Neuronal stem cell (in vitro differentiated cells): ENCODE results near the gene GOLGA1.
A peak's percentile ranks its signal among the peaks of the same experiment; 100 is the strongest.

Experiments used
- DNase-seq: peaks from one replicate; pipeline ENCODE4 v3.0.0-alpha.2; 2013; ENCODE audit warnings: low spot score
- H2AFZ ChIP-seq: one replicate; pipeline ENCODE4 v1.6.1; 2013; ENCODE audit warnings: mild to moderate bottlenecking, low read length, inconsistent platforms
- H2AK5ac ChIP-seq: 2 replicates; pipeline ENCODE4 v1.6.1; 2013; ENCODE audit warnings: low read depth, mild to moderate bottlenecking, inconsistent platforms, low read length, moderate library complexity, mixed read lengths
- H2BK120ac ChIP-seq: 2 replicates; pipeline ENCODE4 v1.6.1; 2013; ENCODE audit warnings: low read depth, mild to moderate bottlenecking, inconsistent platforms, low read length, moderate library complexity, mixed read lengths
- H2BK12ac ChIP-seq: one replicate; pipeline ENCODE4 v1.6.1; 2013; ENCODE audit warnings: low read length, inconsistent platforms
- H2BK15ac ChIP-seq: 2 replicates; pipeline ENCODE4 v1.6.1; 2013; ENCODE audit warnings: mild to moderate bottlenecking, low read length, inconsistent platforms, mixed read lengths
- H2BK5ac ChIP-seq: one replicate; pipeline ENCODE4 v1.6.1; 2013; ENCODE audit warnings: inconsistent platforms, mild to moderate bottlenecking, low read length, moderate library complexity
- H3K14ac ChIP-seq: one replicate; pipeline ENCODE4 v1.6.1; 2013; ENCODE audit warnings: low read length, inconsistent platforms
- H3K18ac ChIP-seq: 2 replicates; pipeline ENCODE4 v1.6.1; 2013; ENCODE audit warnings: low read length, inconsistent platforms
- H3K23ac ChIP-seq: 2 replicates; pipeline ENCODE4 v1.6.1; 2013; ENCODE audit warnings: low read depth, mild to moderate bottlenecking, mixed read lengths, low read length, inconsistent platforms; ENCODE audit not compliant: poor library complexity
- H3K27ac ChIP-seq: replicated peaks from 3 replicates; pipeline ENCODE4 v1.5.1; 2013; ENCODE audit warnings: low read length, inconsistent platforms
- H3K27me3 ChIP-seq, 3 experiments: 2 replicates each; pipeline ENCODE4 v1.6.1; 2013; ENCODE audit warnings: low read length in 3 of 3, mild to moderate bottlenecking in 2 of 3, inconsistent platforms in 1 of 3, low read depth in 1 of 3, mixed read lengths in 1 of 3, moderate library complexity in 1 of 3; ENCODE audit not compliant: control insufficient read depth in 3 of 3, insufficient read depth in 3 of 3
- H3K36me3 ChIP-seq, 2 donors: replicated peaks in 1 of 2; 2 replicates each; pipeline ENCODE4 v1.6.1; 2013; ENCODE audit warnings: low read length in 2 of 2; ENCODE audit not compliant: control insufficient read depth in 2 of 2, insufficient read depth in 2 of 2
- H3K4ac ChIP-seq: 2 replicates; pipeline ENCODE4 v1.6.1; 2013; ENCODE audit warnings: inconsistent platforms, mild to moderate bottlenecking, low read length, moderate library complexity
- H3K4me1 ChIP-seq, 2 donors: 1 replicate in 1 of 2; 2 replicates in 1 of 2; pipeline ENCODE4 v1.6.1; 2013; ENCODE audit warnings: low read length in 2 of 2, low read depth in 1 of 2; ENCODE audit not compliant: control insufficient read depth in 2 of 2, insufficient read depth in 1 of 2
- H3K4me2 ChIP-seq: one replicate; pipeline ENCODE4 v1.6.1; 2013; ENCODE audit warnings: mild to moderate bottlenecking, low read length, inconsistent platforms; ENCODE audit not compliant: insufficient read depth, poor library complexity, severe bottlenecking
- H3K4me3 ChIP-seq, 2 donors: 2 replicates each; pipeline ENCODE4 v1.5.1; 2013; ENCODE audit warnings: low read length in 2 of 2, mild to moderate bottlenecking in 2 of 2, inconsistent platforms in 1 of 2, moderate library complexity in 1 of 2
- H3K79me1 ChIP-seq: one replicate; pipeline ENCODE4 v1.6.1; 2013; ENCODE audit warnings: low read depth, mild to moderate bottlenecking, inconsistent platforms, low read length, moderate library complexity
- H3K9ac ChIP-seq: one replicate; pipeline ENCODE4 v1.6.1; 2013; ENCODE audit warnings: mild to moderate bottlenecking, low read depth, low read length, inconsistent platforms; ENCODE audit not compliant: poor library complexity
- H3K9me3 ChIP-seq, 2 donors: replicated peaks in 1 of 2; 2 replicates each; pipeline versions ENCODE3 to v1.6.1; 2013; ENCODE audit warnings: low read length in 2 of 2, mild to moderate bottlenecking in 2 of 2, inconsistent platforms in 1 of 2, low read depth in 1 of 2, mixed read lengths in 1 of 2, moderate library complexity in 1 of 2; ENCODE audit not compliant: control insufficient read depth in 2 of 2, insufficient read depth in 1 of 2
- H4K8ac ChIP-seq: one replicate; pipeline ENCODE4 v1.6.1; 2013; ENCODE audit warnings: low read depth, mild to moderate bottlenecking, inconsistent platforms, low read length, moderate library complexity
- H4K91ac ChIP-seq: one replicate; pipeline ENCODE4 v1.6.1; 2013; ENCODE audit warnings: low read length, low read depth, mild to moderate bottlenecking, inconsistent platforms; ENCODE audit not compliant: poor library complexity
- WGBS, 2 donors: extraction: QIAGEN DNeasy Blood & Tissue Kit; methylation state at CpG; one replicate each; pipeline ENCODE4 v1.1.7; 2013; ENCODE audit warnings: missing lambda C conversion rate in 2 of 2, mixed read lengths in 1 of 2; ENCODE audit not compliant: insufficient read length in 2 of 2, insufficient replicate concordance in 1 of 2; ENCODE audit errors: extremely low coverage in 2 of 2; 5-methylcytosine and 5-hydroxymethylcytosine counted together

Gene GOLGA1

DNA sequence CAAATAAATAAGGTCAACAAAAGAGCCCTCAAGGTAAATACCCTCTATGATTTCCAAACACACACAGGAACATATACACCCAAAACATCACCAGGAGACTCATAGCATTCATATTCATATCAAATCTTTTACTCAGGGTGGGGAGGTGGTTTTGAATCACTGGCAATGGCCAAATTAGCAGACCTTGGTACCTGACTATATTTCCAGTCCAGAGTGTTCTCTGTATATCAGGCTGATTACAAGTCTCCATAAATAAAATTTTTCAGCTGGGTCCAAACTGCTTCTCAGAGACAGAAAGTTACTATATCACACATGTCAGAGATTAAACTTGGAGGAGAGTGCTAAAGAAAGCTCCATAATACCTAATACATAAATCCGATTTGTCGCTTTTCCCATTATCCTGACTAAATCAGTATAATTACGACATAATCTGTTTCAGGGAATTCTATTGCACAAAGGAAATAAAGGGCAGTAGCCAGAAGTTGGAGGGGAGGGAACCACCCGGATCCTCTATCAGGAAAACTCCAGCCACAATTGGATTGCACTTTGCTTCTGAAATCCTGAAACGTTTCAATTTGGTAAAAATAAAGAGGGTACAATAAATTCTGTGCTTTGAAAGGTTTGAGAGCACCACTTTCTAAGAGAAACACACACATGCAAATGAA, 7.0 kb upstream of the GOLGA1 start:
- Histone ChIP-seq H3K4me3 (no peak overlapping the region), H3K4me1 (no peaks in the 10 kb centered on the region), H2BK120ac (no peak overlapping the region), H3K79me1 (no peaks in the 10 kb centered on the region), H2AFZ (no peak overlapping the region), H3K9me3 (no peaks in the 10 kb centered on the region), H3K27ac (no peak overlapping the region), H3K4ac (no peak overlapping the region), H2BK12ac (no peak overlapping the region), H3K18ac (no peak overlapping the region), H4K91ac (no peak overlapping the region), H3K4me2 (no peak overlapping the region), H3K27me3 (no peaks in the 10 kb centered on the region), H3K23ac (no peak overlapping the region), H2BK5ac (no peak overlapping the region), H4K8ac (no peak overlapping the region), H3K9ac (no peak overlapping the region), H2BK15ac (no peak overlapping the region), H2AK5ac (no peak overlapping the region), H3K36me3 (peaks cover 0 to 10% of the 10 kb centered on the region in 2 donors), H3K14ac (no peak overlapping the region)
- DNase-seq = no peak
- whole genome bisulfite sequencing, 2 donors = no CpG with 5 or more reads among the region's 5 CpGs

DNA sequence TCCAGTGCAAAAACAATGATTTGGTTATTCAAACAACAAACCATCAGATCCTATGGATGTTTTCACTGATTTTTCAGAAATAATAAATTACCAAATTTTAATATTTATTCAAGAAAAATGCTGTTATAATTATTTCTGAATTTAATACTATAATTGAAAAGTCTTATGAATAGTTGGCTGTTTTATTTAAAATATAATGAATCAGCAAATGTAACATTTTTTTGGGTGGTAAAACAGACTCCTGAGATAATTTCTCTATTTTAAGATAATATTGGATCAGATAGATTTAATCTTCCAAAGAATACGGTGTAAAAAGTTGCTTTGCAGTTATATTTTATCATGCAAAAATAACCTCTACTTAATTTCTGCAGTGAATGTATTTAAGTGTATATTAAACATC, 5.3 kb upstream of the GOLGA1 start:
- Histone ChIP-seq H3K4me3 (no peak overlapping the region), H2BK5ac (no peak overlapping the region), H3K27me3 (no peaks in the 10 kb centered on the region), H2BK15ac (no peak overlapping the region), H3K4ac (no peak overlapping the region), H3K14ac (no peak overlapping the region), H3K9me3 (no peaks in the 10 kb centered on the region), H3K18ac (no peak overlapping the region), H3K4me2 (no peak overlapping the region), H4K91ac (no peak overlapping the region), H3K23ac (no peak overlapping the region), H2AK5ac (no peak overlapping the region), H3K36me3 (no peaks in the 10 kb centered on the region), H3K9ac (no peak overlapping the region), H4K8ac (no peak overlapping the region), H3K27ac (no peak overlapping the region), H3K79me1 (no peaks in the 10 kb centered on the region), H3K4me1 (peaks cover 0 to 2% of the 10 kb centered on the region in 2 donors), H2BK12ac (no peak overlapping the region), H2BK120ac (no peak overlapping the region), H2AFZ (no peak overlapping the region)
- DNase-seq = no peak
- WGBS, 2 donors = no CpG with 5 or more reads among the region's 1 CpG

DNA sequence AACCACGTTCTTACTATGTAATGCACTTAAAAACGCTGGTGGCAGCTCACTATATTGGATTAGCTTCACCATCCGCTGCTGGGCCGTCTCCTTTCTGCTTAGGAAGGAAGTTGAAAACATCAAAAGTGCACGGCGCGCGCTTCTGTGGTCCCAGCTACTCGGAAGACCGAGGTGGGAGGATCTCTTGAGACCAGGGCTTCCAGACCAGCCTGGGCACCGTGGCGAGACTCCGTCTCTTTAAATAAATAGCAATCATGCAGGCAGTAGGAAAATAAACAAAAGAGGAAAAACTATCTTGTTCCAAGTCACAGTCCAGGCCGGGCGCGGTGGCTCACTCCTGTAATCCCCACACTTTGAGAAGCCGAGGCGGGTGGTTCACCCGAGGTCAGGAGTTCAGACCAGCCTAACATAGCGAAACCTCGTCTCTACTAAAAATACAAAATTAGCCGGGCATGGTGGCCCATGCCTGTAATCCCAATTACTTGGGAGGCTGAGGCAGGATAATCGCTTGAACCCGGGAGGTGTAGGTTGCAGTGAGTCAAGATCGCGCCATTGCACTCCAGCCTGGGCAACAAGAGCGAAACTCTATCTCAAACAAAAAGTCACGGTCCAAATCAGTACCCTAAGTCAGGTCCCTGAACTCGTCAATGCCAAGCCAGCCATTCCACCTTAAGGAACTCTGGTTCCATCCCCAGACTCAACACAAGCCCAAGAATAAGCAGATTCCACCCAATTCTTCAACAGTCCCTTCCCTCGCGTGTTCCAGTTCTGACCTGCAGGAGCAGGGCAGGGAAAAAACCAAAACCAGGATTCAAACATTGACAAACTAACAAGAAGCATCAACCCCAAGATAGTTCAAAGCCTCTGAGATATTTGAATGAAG, 1.0 kb upstream of the GOLGA1 start:
- H3K18ac ChIP-seq = no peak overlapping the region
- H3K4me1 ChIP-seq = peaks cover 0 to 2% of the 10 kb centered on the region in 2 donors
- DNase-seq = no peak
- H2BK120ac ChIP-seq = no peak overlapping the region
- peak overlapping the region; percentile 88 for H3K9ac ChIP-seq
- no peak overlapping the region for H4K8ac ChIP-seq
- H3K4me3 ChIP-seq = peak overlapping the region; percentile 82 to 87
- peak overlapping the region; percentile 98 for H3K4me2 ChIP-seq
- no CpG with 5 or more reads among the region's 31 CpGs for WGBS, 2 donors
- H3K14ac ChIP-seq = peak overlapping the region; percentile 31
- no peak overlapping the region for H2BK12ac ChIP-seq
- H2BK5ac ChIP-seq = peak overlapping the region; percentile 94
- H2AK5ac ChIP-seq = no peak overlapping the region
- no peaks in the 10 kb centered on the region for H3K9me3 ChIP-seq
- H3K36me3 ChIP-seq = peaks cover 1 to 4% of the 10 kb centered on the region in 2 donors
- H3K27me3 ChIP-seq = no peaks in the 10 kb centered on the region
- no peak overlapping the region for H3K4ac ChIP-seq
- H3K27ac ChIP-seq = peak overlapping the region; percentile 84
- no peak overlapping the region for H3K23ac ChIP-seq
- no peaks in the 10 kb centered on the region for H3K79me1 ChIP-seq
- no peak overlapping the region for H2BK15ac ChIP-seq
- H2AFZ ChIP-seq = peak overlapping the region; percentile 96
- H4K91ac ChIP-seq = no peak overlapping the region

DNA sequence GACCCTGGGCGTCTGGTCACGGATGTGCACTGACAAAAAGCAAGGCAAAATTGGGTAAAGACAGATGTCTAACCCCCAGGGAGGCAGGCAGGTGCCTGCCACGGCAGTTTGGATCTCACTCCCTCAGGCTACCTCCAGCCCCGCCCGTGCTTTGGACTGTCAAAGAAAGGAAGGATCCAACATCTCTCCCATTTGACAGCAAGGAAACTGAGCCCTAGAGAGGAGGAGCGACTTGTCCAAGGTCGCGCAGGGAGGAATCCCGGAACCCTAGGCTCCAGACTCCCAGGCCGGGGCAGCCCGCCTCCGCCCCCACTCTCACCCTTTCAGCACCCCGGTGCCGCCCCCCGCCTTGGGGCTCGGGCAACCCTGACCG, 376 bp downstream of the GOLGA1 start:
- H3K4me3 ChIP-seq = peak overlapping the region; percentile 87 to 93
- no peaks in the 10 kb centered on the region for H3K27me3 ChIP-seq
- H3K4me1 ChIP-seq = peaks cover 0 to 2% of the 10 kb centered on the region in 2 donors
- no peak overlapping the region for H4K91ac ChIP-seq
- no peak overlapping the region for H2AK5ac ChIP-seq
- peak overlapping the region; percentile 98 for H3K18ac ChIP-seq
- H2BK12ac ChIP-seq = no peak overlapping the region
- no peaks in the 10 kb centered on the region for H3K9me3 ChIP-seq
- peaks cover 3 to 18% of the 10 kb centered on the region in 2 donors for H3K36me3 ChIP-seq
- H3K4me2 ChIP-seq = peak overlapping the region; percentile 80
- DNase-seq = no peak
- peak overlapping the region; percentile 96 for H2AFZ ChIP-seq
- H3K79me1 ChIP-seq = no peaks in the 10 kb centered on the region
- WGBS, 2 donors = no CpG with 5 or more reads among the region's 17 CpGs
- no peak overlapping the region for H3K4ac ChIP-seq
- no peak overlapping the region for H2BK15ac ChIP-seq
- peak overlapping the region; percentile 94 for H2BK5ac ChIP-seq
- no peak overlapping the region for H4K8ac ChIP-seq
- H3K27ac ChIP-seq = peak overlapping the region; percentile 78
- no peak overlapping the region for H3K14ac ChIP-seq
- H2BK120ac ChIP-seq = no peak overlapping the region
- H3K9ac ChIP-seq = peak overlapping the region; percentile 75
- peak overlapping the region; percentile 85 for H3K23ac ChIP-seq
